GM18861 (cell line): Measurements from ENCODE around the gene PTPRE.
A peak's percentile ranks its signal among the peaks of the same experiment; 100 is the strongest.

Source experiments
- ATAC-seq: cut with Tn5 transposase; IDR thresholded peaks from one replicate; pipeline ENCODE4 v1.9.1; 2021; ENCODE audit not compliant: unreplicated experiment

Gene PTPRE

DNA sequence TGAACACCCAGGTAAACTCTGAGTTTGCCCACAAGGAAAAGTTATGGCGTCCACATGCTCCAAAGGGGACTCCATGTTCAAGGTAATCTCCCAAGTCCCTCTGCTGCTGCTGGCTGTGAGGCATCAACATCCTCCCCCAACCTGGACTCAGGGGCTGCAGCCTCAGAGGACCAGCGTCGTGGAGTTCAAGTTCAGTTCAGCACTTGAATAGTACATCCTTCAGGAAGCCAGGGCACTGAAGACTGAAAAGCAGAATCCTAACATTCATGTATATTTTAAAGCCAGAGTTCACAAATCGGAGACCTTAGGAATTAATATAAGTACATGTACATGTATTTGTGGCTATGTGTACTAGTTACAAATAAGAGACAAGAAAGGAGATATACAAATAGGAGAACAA is 90.4 kb downstream of the PTPRE start:
- ATAC-seq = no peak

DNA sequence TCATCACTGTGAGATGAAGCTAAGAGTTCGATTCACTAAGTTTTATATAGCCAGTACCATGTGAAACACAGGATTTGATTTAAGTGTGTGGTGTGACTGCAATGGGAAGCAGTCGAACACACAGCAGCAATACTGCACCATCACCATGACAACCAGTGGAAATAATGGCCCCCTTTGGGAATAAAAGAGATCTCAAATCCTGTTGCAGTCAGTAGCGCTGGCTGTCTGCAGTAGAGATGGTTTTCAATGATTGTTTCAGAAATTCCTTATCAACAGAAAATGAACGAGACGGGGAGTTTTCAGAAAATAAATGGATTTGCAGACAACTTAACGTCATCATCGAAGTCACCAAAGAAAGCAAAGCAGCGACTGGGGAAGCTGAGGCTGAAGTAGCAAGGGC is 91.0 kb downstream of the PTPRE start:
- ATAC-seq = no peak

DNA sequence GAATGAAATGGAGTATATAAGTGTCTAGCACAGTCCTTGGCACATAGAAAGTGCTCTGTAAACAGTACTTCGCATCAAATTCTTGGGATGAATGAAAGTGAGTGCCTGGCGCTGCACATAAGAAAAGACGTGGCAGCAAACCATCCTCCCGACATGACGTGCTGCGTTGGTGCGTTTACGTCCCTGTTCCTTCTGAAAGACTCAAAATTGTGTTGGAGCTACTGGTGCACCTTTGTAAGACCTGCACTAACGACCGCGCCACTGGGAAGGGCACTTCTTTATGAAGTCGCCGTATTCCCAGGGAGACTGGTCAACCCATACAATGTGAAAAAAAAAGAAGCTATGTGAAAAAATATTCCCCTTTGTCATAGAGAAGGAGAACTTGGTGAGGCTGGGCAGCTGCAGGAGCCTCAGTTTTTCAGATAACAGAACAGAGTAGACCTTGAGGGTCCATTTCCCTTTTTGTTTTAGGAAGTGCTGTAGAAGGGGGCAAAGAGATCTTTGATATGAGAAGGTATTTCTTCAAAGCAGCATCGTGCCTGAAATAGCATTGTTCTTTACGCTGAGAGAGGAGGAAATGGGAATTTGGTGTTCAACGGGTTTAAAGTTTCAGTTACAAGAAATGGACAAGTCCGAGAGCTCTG is 91.7 kb downstream of the PTPRE start:
- ATAC-seq = no peak

DNA sequence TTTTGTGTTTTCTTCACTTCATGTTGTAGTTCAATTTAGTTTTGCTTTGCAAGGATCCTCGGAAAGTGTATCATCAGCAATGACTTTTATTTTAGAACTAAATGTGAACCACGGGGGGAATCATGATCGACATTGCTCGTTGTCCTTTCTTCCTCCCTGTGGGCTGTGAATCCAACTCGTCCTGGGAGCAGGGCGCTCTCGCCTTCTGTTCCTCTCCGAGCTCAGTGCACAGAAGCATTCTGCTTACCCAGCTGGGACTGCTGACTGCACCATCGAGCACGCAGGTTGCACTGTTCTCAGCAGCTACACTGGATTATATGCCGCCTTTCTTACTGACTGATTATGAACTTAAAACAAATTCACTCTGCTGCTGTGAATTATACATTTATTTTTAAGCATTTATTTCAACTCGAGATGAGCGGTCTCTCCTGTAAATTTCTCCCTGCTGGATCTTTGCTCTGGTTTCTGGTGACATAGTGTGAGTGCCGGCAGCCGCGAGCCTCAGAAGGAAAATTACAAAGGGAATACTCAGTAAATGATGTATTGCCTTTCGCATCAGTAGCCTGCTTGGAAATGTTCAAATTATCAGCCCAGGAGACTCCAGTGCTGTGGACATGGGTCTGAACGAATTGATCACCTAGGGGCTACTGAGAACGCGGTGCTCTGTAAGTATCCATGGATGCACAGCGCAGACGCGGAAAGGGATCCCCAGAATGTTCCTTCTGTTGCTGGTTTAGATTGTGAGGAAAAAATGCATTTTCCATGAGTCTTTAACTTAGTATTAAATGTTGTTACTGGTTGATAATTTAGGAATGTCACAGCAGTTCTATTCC is 92.6 kb downstream of the PTPRE start:
- ATAC-seq = no peak

DNA sequence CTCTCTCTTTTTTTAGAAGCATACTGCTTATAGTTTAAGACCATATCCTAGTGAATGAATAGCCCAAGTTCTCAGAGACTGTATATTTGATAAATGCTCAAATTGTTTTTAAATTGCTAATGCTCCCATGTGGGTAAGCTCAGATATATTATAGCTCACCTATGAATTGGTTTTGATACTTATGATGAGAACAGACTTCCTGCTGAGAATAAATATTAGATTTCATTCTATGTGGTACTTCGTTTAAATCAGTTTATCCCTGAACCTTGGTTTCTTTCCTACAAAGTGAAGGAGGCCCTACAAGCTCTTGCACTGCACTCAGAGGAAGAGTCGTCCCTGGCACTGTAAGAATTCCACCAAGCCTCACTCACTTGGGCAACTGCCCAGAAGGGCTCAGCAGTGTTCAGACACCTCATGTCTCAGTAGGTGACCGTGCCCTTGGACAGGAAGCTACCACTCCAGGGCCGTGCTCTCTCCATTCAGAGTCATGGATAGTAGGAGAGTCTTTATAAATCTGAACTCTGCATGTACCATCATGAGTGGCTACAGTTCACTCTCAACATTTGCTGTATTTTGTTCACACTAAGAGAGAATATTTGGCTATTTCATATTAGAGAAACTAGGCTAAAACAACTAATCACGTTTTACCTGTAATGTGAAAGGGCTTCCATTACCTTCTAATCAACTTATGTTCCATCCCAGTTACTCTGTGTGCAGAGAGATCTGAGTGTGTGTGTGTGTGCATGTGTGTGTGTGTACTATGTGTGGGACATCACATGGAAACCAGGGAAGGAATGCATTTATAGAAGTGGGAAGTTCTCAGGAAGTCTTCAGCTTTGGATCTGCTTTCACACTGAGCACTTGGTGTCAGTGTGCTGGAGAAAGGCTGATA is 93.8 kb downstream of the PTPRE start:
- no peak for ATAC-seq

DNA sequence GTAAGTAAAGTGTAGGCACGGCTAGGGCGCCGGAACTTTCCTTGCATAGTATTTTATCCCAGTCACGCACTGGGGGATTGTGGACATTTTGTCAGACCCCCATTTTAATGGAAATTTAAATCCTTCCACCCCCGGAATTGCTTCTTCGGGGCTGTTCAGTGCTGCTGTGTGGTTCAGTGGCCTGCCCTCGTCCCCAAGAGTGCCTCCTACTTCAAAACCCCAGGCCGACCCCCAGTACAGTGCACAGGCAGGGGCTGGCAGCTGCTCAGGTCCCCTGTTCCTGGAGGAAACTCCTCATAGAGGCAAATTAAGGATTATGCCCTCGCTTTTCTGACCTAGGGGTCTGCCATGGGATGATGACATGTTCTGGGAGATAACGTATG is 94.5 kb downstream of the PTPRE start:
- no peak for ATAC-seq

DNA sequence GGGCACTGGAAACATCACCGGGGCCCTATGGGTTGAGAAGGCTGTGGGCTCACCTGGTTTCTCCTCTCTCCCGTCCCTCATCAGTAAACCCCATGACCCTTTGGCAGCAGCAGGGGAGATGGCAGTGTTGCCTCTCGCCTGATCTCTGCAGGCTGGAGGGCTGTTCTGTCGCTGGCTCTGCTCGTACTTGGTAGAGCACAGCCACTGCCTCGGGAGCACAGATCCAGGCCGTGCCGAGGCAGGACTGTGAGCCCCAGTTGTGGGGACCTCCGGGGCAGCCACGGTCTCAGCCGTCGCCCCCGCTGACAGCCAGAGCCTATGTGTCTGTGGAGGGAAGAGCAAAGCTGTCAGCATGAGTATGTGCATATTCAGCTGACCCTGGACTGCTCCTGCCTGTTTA is 94.9 kb downstream of the PTPRE start:
- ATAC-seq = no peak

DNA sequence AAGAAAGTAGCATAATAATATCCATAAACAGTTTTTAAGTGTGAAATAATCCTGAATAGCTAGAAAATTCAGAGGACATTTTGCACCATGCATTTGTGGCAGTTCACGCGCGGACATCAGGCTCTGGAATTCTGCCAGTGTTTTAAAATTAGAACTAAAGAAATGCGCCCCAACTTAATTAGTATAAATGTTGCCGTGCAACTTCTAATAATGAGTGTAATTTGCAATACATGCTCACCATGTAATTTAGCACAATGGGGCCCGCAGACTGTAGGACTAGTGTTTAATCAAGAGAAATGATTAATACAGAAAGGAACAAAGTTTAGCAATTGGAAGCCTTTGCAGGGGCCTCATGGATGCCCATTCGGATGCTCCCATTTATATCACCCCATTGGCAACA is 96.6 kb downstream of the PTPRE start:
- no peak for ATAC-seq

DNA sequence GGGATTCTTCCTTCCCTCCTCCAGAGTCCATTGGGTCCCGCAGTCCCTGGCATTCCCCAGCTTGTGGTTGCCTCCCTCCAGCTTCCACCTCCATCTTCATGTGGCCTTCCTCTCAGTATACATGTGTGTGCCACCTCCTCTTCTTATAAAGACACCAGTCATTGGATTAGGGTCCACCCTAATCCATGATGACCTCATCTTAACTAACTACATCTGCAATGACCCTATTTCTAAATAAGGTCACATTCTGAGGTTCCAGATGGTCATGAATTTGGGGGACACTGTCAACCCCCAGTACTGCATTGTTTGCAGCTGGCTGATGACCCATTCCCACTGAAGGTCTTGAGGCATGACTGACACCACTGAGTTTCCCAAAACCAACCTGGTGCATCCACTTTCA is 99.0 kb downstream of the PTPRE start:
- no peak for ATAC-seq

DNA sequence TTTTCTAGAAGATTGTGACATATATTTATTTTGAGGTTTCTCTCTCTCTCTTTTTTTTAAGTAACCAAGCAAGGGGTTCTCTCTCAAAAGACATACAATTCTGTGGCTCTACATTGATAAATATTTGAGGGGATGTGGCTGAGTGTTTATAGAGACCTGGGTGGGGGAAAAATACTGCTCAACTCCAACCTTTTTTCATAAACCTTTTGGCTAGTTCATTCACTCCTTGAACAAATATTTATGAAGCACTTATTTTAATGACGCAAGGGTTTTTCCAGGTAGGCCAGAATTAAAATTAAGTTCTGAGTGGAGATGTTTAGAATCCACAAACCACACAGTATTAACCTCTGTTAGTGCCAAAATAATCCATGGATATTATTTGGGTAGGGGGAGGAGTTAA is 100.2 kb downstream of the PTPRE start:
- no peak for ATAC-seq

DNA sequence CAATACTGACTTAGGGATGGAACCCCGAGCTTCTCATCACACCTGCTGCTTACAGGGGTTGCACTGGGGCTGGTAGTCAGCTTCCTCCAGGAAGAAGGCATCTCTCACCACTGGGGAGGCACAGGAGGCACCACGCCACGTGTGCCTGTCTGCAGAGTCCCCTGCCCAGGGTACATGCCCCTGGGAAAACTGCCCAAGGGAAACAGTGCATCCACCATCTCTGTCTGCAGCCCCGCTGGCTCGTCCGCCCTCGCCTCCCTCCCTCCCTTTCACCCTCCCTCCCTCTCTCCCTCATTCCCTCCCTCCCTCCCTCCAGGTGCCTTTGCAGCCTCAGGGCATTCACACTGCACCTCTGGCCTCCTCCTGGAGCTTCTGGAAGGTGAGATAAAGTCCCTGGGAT is 101.1 kb downstream of the PTPRE start:
- ATAC-seq = no peak

DNA sequence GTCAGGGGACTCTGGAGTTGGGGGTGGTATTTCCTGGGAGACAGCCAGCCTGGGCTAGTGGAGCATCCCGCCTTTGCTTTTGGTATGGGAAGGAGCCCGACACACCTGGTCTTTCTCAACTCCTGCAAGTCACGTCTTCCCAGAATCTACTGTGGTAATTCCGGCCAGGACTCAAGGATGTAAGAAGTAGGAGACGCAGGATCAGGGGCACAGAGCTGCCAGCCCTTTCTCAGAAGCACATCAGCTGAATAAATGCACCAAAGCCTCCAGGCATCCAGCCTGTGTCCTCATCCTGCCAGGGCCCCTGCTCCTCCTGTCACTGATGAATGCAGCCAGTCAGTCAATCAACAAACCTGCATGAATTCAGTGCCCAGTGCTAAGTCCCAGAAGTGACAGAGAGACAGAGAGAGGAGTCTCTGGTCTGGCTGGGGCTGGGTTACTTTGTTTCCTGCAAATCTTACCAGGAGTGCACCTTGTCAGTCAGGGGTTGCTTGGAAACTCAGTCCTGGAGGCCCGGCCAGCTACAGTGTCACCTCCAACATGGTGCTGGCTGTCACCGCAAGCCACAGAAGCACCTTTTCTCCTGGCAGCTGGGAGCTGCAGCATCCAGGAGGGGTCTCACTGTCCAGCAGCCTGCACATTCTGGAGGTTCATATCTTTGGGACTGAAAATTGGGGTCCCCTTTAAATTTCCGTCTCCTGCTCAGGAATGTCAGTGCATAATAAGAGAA is 101.8 kb downstream of the PTPRE start:
- ATAC-seq = no peak

DNA sequence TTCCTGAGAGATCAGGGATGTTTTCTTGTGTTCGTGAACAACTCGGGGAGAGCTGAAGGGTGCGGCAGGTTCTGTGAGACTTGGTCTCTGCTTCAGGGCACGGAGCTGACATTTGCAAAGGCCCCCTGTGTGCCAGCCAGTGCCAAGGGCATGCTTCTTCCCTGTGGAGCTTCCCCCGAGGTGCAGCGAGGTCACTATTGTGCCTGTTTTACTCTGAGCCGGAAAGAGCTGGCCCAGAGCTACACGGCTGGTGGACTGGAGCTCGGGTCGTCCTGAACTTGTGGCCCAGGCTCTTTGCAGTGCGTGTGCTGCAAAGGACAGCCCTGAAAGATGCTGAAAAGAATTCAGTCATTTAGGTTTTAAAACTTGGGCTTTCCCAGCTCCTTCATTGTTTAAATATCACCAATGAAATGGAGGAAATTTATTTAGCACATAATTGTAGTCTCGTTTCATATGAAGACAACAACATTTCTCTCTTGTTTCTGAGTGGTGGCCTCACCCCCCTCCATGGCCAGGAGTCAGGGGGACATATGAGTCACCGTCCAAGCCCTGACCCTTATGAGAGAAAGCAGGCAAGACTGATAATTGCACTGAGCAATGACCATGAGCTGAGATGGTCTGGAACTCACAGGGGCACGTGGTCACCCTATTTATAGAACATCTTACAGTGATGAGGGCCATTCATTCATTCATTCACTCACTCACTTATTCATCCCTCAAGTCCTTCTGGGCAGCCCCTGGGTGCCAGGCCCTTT is 102.6 kb downstream of the PTPRE start:
- ATAC-seq = no peak

DNA sequence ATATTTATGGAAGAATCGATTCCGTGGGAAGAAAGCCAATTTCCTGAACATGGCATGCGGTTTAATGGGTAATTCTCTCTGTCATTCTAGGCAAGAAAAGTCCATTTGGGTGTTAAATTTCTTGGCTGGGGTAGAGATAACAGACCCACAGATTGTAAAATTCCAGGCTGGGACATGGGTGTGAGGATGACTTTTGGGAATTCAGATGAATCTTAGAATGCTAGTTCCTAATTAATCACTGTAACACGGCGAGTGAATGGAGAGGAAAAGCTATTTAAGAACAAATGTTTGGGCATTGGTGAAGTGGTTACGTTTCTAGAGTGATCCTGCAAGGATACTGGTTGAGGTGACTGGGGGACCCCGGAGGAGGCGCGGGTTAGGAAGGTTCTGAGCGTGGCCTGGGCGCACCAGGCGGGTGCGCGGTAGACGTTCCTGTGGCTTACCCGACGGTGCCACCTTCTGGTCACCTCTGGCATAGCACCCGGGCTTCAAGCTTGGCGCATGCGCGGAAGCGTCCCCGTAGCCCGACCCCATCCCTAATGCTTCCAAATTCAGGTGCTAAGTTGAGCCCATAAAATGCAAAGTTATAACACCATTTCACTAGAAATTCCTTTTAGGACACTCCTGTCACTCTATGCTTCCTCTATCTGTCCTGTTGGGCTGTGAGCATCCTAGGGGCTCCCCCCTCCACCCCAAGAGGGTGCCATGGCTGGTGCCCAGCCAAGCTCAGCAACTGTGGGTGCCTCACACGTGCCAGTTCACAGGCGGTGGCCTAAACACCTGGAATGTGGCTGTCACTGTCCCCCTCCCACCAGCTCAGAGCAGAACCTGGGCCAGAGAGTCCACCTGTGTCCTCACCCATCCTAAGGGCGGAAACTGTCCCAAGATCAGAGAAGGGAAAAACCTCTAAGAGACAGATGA is 104.4 kb downstream of the PTPRE start:
- peak; percentile 85 for ATAC-seq

DNA sequence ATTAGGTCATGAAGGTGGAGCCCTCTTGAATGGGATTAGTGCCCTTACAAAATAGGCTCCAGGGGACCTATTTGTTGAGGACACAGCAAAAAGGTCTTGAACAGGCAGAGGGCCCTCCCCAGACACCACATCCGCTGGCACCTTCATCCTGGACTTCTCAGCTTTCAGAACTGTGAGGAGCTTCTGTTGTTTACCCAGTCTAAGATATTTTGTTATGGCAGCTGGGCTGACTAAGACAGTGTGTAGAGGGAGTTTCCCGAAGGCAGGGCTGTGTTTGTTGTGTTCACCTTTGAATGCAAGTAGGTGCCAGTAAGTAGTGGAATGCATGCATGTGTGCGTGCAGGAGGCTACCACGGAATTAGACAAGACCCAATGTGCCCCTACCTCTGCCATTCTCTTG is 106.7 kb downstream of the PTPRE start:
- no peak for ATAC-seq

DNA sequence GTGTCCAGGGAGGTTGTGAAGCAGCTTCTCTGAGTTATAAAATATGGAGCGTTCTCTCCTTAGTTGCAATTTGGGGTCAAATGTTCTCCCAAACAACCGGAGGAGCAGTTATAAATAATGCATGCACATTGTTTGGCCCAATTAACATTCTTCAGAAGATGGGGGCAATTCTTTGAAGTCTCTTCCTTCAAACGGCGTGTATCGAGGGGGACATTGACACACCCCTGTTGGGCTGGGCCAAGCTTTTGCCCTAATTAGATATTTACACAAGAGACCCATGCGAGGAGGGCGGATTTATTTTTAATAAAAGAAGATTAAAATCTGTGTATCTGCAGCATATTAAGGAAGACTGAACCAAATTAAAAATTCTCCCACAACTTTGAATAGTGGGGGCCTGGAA is 107.3 kb downstream of the PTPRE start:
- no peak for ATAC-seq

DNA sequence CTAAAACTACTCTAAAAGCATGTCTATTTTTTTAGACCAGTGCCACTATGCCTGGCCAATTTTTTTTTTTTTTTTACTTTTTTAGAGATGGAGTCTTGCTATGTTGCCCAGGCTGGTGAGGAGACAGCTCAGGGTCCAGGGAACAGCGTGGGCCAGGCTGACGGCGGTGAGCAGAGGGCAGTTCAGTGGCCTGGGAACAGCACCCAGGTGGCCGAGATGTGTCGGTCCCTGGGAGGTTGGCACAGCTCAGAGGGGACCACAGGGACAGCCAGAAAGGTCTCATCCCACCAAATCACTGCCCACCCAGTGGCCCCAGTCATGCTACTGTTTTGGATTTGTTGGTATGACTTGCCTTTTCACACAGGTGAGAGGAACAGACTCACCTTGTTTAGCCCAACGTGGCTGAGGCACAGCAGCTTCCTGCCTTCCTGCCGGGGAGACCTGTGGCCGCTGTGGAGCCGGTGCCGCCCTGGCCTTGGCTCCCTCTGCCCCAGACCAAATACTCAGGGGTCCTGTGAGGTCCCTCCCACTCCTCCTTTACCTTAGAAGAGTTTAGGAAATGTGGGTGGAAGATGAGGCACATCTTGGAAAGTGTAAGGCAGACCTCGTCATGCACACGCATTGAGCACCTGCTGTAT is 109.6 kb downstream of the PTPRE start:
- no peak for ATAC-seq

DNA sequence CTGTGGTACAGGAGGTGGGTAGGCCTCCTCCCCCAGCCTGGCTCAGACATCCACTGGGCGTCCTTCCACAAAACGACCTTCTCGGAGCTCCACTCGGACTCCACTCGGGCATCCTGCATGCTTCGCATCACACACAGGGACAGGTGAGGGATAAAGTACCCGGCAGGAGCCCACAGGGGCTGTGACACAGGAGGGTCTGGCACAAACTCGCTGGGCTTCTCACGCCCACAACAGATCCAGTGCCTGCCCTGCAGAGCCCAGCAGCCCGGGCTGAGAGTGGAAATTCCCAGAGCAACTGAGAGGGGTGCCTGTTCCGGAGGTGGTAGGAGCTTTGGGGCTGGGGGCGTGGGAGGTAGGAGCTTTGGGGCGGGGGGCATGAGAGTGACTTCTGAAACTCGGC is 110.9 kb downstream of the PTPRE start:
- no peak for ATAC-seq

DNA sequence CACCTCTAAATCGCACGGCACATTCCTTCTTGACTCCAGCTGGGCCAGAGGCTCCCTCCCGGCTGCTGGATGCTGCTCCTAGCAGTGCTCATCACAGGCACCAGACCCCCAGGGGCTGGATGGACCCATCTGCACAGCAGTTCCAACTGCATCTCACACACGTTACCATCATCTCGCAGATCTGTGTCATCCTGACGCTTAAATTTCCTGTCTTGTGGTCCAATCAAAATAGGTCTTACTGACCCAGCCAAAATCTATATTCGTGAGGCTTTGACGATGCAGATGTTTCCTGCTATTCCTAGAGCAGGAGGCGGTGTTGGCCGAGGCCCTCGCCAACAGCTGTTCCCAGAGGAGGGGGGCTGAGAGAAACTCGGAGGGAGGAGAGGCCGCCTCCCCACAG is 111.3 kb downstream of the PTPRE start:
- ATAC-seq = no peak
